ENCODE results near the gene GRAMD1B. TPM values are rescaled to one million over a fixed set of nuclear protein-coding genes. Genes with fewer than 3 reads are reported as not detected.
A peak's percentile ranks its signal among the peaks of the same experiment; 100 is the strongest.
"Not testable (repeated sequence)": the region's sequence is repeated elsewhere in the genome, so short reads cannot be mapped to it uniquely, and the experiment has no call there.

The GRAMD1B gene
- total RNA-seq, 1 donor from 2014 or later, result 8.8 TPM

DNA sequence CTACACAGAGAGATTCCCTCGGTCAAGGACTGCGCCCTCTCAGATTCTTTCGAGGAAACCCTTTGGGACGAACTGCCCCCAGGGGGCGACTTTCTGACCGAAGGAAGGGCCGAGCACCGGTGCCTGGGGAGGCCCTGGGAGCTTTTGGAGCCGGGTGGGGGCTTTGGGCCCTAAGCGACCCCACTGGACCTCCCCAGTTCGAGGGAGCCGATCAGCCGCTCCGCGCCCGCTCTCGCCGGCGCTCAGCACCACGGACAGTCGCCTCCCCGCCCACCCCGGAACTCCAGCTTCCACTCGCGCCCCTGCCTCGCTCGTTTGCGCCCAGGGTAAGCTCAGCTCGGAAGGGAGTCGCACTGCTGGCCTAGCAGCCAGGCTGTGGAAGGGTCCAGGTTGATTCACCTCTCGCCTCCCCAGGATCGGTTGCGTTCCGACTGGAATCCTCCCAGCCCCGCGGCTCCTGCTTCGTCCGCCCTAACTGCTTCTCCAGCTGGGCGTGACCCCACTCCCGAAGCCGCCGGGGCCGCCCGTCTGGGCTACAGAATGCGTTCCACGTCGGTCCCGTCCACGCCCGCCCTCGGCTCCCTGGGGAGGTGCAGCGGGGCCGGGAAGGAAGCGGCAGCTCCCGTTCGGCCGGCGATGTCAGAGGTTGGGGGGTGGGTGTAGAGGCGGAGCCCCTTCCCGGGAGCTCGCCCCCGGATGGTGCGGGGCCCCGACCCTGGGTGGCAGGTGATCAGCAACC is 223.9 kb downstream of the GRAMD1B start:
- peak; percentile 12 for DNase-seq (ENCODE audit: low read depth)
- peak overlapping the region; percentile 68 for H3K4me3 ChIP-seq (ENCODE audit: low read depth, low read length)
- TF ChIP-seq, protein P1, sequence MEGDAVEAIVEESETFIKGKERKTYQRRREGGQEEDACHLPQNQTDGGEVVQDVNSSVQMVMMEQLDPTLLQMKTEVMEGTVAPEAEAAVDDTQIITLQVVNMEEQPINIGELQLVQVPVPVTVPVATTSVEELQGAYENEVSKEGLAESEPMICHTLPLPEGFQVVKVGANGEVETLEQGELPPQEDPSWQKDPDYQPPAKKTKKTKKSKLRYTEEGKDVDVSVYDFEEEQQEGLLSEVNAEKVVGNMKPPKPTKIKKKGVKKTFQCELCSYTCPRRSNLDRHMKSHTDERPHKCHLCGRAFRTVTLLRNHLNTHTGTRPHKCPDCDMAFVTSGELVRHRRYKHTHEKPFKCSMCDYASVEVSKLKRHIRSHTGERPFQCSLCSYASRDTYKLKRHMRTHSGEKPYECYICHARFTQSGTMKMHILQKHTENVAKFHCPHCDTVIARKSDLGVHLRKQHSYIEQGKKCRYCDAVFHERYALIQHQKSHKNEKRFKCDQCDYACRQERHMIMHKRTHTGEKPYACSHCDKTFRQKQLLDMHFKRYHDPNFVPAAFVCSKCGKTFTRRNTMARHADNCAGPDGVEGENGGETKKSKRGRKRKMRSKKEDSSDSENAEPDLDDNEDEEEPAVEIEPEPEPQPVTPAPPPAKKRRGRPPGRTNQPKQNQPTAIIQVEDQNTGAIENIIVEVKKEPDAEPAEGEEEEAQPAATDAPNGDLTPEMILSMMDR (IDR thresholded peaks at IDR 0.05; ENCODE audit: insufficient read depth, low read length, poor library complexity, severe bottlenecking), result peak; percentile 22
- peaks cover 16% of the 10 kb centered on the region for H3K27me3 ChIP-seq (ENCODE audit: control insufficient read depth, insufficient read depth, low read length)
- H3K36me3 ChIP-seq (ENCODE audit: control insufficient read depth, insufficient read depth, low read length), result no peaks in the 10 kb centered on the region

DNA sequence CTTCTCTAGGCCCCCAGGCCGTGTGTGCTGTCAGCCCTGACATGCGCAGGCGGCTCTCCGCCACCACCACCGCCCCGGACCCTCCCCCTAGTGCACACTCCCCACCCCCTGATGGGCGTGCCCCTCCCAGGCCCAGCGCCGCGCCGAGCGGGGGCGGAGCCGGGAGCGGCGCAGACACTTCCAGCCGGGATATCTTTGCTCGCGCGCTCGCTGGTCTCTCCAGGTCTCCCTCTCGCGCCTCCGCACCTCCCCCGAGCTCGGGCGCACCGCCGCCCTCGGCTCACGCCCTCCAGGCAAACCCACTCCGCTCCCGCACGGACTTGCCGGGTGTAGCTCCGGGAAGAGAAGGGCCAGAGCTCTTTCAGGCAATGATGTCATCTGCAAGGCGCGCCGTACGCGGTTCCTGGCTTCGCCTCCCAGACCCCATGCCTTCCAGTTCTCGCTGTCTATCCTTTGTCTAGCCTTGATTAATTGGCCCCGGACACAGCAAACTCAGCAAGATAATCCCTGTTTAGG is 224.6 kb downstream of the GRAMD1B start, which contains the start of gene SCN3B:
Gene SCN3B, minus strand, starts transcription at position 59 of the 516 bp plus-strand sequence. CDS start 823 bp downstream, outside the sequence.
- peak; percentile 26 for DNase-seq (ENCODE audit: low read depth)
- Histone ChIP-seq H3K4me3 (ENCODE audit: low read depth, low read length) (peak within 1 kb of the TSS; percentile 68), H3K27me3 (ENCODE audit: control insufficient read depth, insufficient read depth, low read length) (peaks cover 16% of the 10 kb centered on the region), H3K36me3 (ENCODE audit: control insufficient read depth, insufficient read depth, low read length) (no peaks in the 10 kb centered on the region)
- TF ChIP-seq, protein P1 (IDR thresholded peaks at IDR 0.05; ENCODE audit: insufficient read depth, low read length, poor library complexity, severe bottlenecking), result no peak

DNA sequence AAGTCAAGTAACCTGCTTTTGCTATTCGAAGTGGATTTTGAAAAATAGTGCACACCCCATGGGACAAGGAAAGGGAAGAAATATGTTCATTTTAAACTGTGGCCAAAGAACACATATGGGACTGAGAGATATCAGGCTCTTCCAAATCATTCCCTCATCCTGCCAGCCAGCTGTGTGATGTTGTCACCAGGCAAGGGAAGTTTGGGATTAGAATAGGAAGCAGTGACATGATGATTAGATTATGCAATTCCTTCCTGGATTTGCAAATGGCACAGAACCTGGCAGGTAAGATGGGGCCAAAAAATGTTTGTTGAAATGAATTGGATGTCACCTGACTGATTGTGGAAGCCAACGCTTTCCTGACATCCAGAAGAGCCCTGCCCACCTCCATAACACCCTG is 229.2 kb downstream of the GRAMD1B start:
- Histone ChIP-seq H3K4me3 (ENCODE audit: low read depth, low read length) (no peak overlapping the region), H3K36me3 (ENCODE audit: control insufficient read depth, insufficient read depth, low read length) (no peaks in the 10 kb centered on the region), H3K27me3 (ENCODE audit: control insufficient read depth, insufficient read depth, low read length) (no peaks in the 10 kb centered on the region)
- no peak for DNase-seq (ENCODE audit: low read depth)
- TF ChIP-seq, protein P1 (IDR thresholded peaks at IDR 0.05; ENCODE audit: insufficient read depth, low read length, poor library complexity, severe bottlenecking), result no peak

DNA sequence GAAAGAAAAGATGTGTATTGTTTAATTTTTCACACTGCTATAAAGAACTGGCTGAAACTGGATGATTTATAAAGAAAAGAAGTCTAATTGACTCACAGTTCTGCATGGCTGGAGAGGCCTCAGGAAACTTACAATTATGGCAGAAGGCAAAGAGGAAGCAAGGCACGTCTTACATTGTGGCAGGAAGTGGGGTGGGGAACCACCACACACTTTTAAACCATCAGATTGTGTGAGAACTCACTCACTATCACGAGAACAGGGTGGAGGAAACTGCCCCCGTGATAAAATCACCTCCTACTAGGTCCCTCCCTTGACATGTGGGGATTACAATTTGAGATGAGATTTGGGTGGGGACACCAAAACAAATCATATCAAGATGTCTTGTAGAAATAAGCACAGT is 229.9 kb downstream of the GRAMD1B start:
- not testable (repeated sequence) for DNase-seq (ENCODE audit: low read depth); H3K27me3 ChIP-seq (ENCODE audit: control insufficient read depth, insufficient read depth, low read length); H3K36me3 ChIP-seq (ENCODE audit: control insufficient read depth, insufficient read depth, low read length); H3K4me3 ChIP-seq (ENCODE audit: low read depth, low read length)

DNA sequence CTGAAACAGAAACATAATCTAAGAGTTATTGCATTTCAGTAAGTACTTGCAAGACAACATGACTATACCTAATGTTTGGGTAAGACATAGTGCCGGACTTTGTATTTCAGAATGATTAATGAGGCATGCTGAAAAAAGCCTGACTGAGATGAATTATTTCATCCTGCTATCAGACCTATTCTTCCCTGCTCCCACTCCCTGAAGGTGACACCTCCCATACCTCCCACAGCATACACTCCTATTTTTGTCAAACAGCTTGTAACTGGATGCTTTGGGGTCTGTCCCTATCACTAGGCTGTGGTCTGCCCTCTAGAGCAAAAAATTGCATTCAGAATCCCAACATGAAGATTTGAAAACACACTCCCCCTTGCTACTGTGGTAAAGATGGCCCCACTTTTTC is 235.2 kb downstream of the GRAMD1B start:
- DNase-seq (ENCODE audit: low read depth), result no peak
- Histone ChIP-seq H3K27me3 (ENCODE audit: control insufficient read depth, insufficient read depth, low read length) (no peaks in the 10 kb centered on the region), H3K36me3 (ENCODE audit: control insufficient read depth, insufficient read depth, low read length) (no peaks in the 10 kb centered on the region), H3K4me3 (ENCODE audit: low read depth, low read length) (no peak overlapping the region)
- TF ChIP-seq, protein P1 (IDR thresholded peaks at IDR 0.05; ENCODE audit: insufficient read depth, low read length, poor library complexity, severe bottlenecking), result no peak

- Histone ChIP-seq H3K36me3 (ENCODE audit: control insufficient read depth, insufficient read depth, low read length) (no peaks in the 10 kb centered on the region), H3K27me3 (ENCODE audit: control insufficient read depth, insufficient read depth, low read length) (no peaks in the 10 kb centered on the region), H3K4me3 (ENCODE audit: low read depth, low read length) (no peak overlapping the region)
- TF ChIP-seq, protein P1 (IDR thresholded peaks at IDR 0.05; ENCODE audit: insufficient read depth, low read length, poor library complexity, severe bottlenecking), result no peak
- DNase-seq (ENCODE audit: low read depth), result no peak
Observed at GRCh38 chr11:123670081-123670480, 240.0 kb downstream of the GRAMD1B start.
